HEK293 (cell line): ENCODE measurements around the gene MYLK.
A peak's percentile ranks its signal among the peaks of the same experiment; 100 is the strongest.

Source experiments
- CTCF ChIA-PET: fragments of 350-600 bp; formaldehyde crosslinking; extraction: SDS; loops from one replicate; lab custom pipeline; 2021; ENCODE audit warnings: antibody characterized with exemption; lab: Yijun Ruan, JAX
- POLR2A ChIA-PET: fragments of 300-600 bp; formaldehyde crosslinking; extraction: SDS; loops from one replicate; lab custom pipeline; 2020; ENCODE audit warnings: antibody characterized with exemption, inconsistent platforms; lab: Yijun Ruan, JAX
- H3K27ac ChIP-seq: fragments of 200-500 bp; sonication (Bioruptor generic); 2 replicates; pipeline ENCODE4 v1.5.1; 2014; ENCODE audit warnings: low read depth, low read length, control low read depth, inconsistent platforms; ENCODE audit errors: extremely low read depth
- H3K36me3 ChIP-seq, 2 experiments: fragments of 200-500 bp in 1 of 2; sonication (Bioruptor generic) in 1 of 2; 1 replicate in 1 of 2; 2 replicates in 1 of 2; pipeline ENCODE4 v1.5.1; 2014 to 2017; ENCODE audit warnings: inconsistent platforms in 2 of 2, low read length in 2 of 2; ENCODE audit not compliant: control insufficient read depth in 2 of 2, insufficient read depth in 1 of 2
- H3K4me1 ChIP-seq: fragments of 200-500 bp; sonication (Bioruptor generic); 2 replicates; pipeline ENCODE4 v1.5.1; 2014; ENCODE audit warnings: mild to moderate bottlenecking, low read length, inconsistent platforms; ENCODE audit not compliant: control insufficient read depth, insufficient read depth
- H3K4me3 ChIP-seq: 2 replicates; pipeline ENCODE4 v1.5.1; 2011; ENCODE audit warnings: low read depth, mild to moderate bottlenecking, control low read depth, low read length, moderate library complexity
- H3K9me3 ChIP-seq: fragments of 200-500 bp; sonication (Bioruptor generic); 2 replicates; pipeline ENCODE4 v1.5.1; 2014; ENCODE audit warnings: low read depth, low read length, inconsistent platforms; ENCODE audit not compliant: control insufficient read depth, insufficient read depth
- EGR2 ChIP-seq: fragments of 450-650 bp; formaldehyde crosslinking; IDR thresholded peaks from 2 replicates; pipeline ENCODE4 v1.5.1; 2016; ENCODE audit warnings: low read depth, missing biosample characterization, missing genetic modification characterization
- GLI4 ChIP-seq: fragments of 450-650 bp; formaldehyde crosslinking; IDR thresholded peaks from 2 replicates; pipeline ENCODE4 v1.5.1; 2016; ENCODE audit warnings: missing biosample characterization, missing genetic modification characterization
- HIC1 ChIP-seq: fragments of 450-650 bp; formaldehyde crosslinking; IDR thresholded peaks from 2 replicates; pipeline ENCODE4 v1.5.1; 2016; ENCODE audit warnings: missing biosample characterization, missing genetic modification characterization
- HOXA7 ChIP-seq: sonication (generic); formaldehyde crosslinking; IDR thresholded peaks from 2 replicates; pipeline ENCODE4 v1.8.1; 2022; ENCODE audit warnings: missing genetic modification reagents, borderline replicate concordance
- KLF16 ChIP-seq: fragments of 450-650 bp; formaldehyde crosslinking; IDR thresholded peaks from 2 replicates; pipeline ENCODE4 v1.5.1; 2017; ENCODE audit warnings: missing biosample characterization, missing genetic modification characterization
- MYNN ChIP-seq: fragments of 450-650 bp; formaldehyde crosslinking; IDR thresholded peaks from 2 replicates; pipeline ENCODE4 v1.5.1; 2016; ENCODE audit warnings: missing biosample characterization, missing genetic modification characterization, borderline replicate concordance
- MZF1 ChIP-seq: fragments of 450-650 bp; formaldehyde crosslinking; IDR thresholded peaks from 2 replicates; pipeline ENCODE4 v1.5.1; 2017; ENCODE audit warnings: missing biosample characterization, missing genetic modification characterization, borderline replicate concordance
- OSR2 ChIP-seq: fragments of 450-650 bp; formaldehyde crosslinking; IDR thresholded peaks from 2 replicates; pipeline ENCODE4 v1.5.1; 2016; ENCODE audit warnings: missing biosample characterization, missing genetic modification characterization
- PBX3 ChIP-seq: sonication (generic); formaldehyde crosslinking; IDR thresholded peaks from 2 replicates; pipeline ENCODE4 v1.8.1; 2022; ENCODE audit warnings: mild to moderate bottlenecking, moderate library complexity, missing genetic modification reagents
- REST ChIP-seq: fragments of 450-650 bp; formaldehyde crosslinking; IDR thresholded peaks from 2 replicates; pipeline ENCODE4 v1.5.1; 2016; ENCODE audit warnings: missing biosample characterization, missing genetic modification characterization
- WT1 ChIP-seq: fragments of 450-650 bp; formaldehyde crosslinking; IDR thresholded peaks from 2 replicates; pipeline ENCODE4 v1.5.1; 2016; ENCODE audit warnings: missing biosample characterization, missing genetic modification characterization
- ZBTB17 ChIP-seq: fragments of 450-650 bp; formaldehyde crosslinking; IDR thresholded peaks from 2 replicates; pipeline ENCODE4 v1.5.1; 2016; ENCODE audit warnings: missing biosample characterization, missing genetic modification characterization
- ZFP37 ChIP-seq: fragments of 450-650 bp; formaldehyde crosslinking; IDR thresholded peaks from 2 replicates; pipeline ENCODE4 v1.5.1; 2016; ENCODE audit warnings: missing biosample characterization, missing genetic modification characterization
- ZIC2 ChIP-seq: fragments of 450-650 bp; formaldehyde crosslinking; IDR thresholded peaks from 2 replicates; pipeline ENCODE4 v1.5.1; 2016; ENCODE audit warnings: missing biosample characterization, missing genetic modification characterization
- ZNF174 ChIP-seq: fragments of 450-650 bp; formaldehyde crosslinking; IDR thresholded peaks from 2 replicates; pipeline ENCODE4 v1.5.0; 2017; ENCODE audit warnings: missing biosample characterization, mild to moderate bottlenecking, missing genetic modification characterization
- ZNF239 ChIP-seq: fragments of 450-650 bp; formaldehyde crosslinking; IDR thresholded peaks from 2 replicates; pipeline ENCODE4 v1.5.1; 2016; ENCODE audit warnings: missing biosample characterization, missing genetic modification characterization
- ZNF473 ChIP-seq: fragments of 450-650 bp; formaldehyde crosslinking; IDR thresholded peaks from 2 replicates; pipeline ENCODE4 v1.5.1; 2017; ENCODE audit warnings: missing biosample characterization, missing genetic modification characterization
- ZNF549 ChIP-seq: fragments of 450-650 bp; IDR thresholded peaks from 2 replicates; pipeline ENCODE4 v1.5.1; 2018; ENCODE audit warnings: missing biosample characterization, missing genetic modification characterization, mild to moderate bottlenecking, inconsistent platforms, moderate library complexity
- ZNF624 ChIP-seq: fragments of 450-650 bp; formaldehyde crosslinking; IDR thresholded peaks from 2 replicates; pipeline ENCODE4 v1.5.1; 2017; ENCODE audit warnings: missing biosample characterization, missing genetic modification characterization
- ZSCAN18 ChIP-seq: fragments of 450-650 bp; formaldehyde crosslinking; IDR thresholded peaks from 2 replicates; pipeline ENCODE4 v1.5.1; 2016; ENCODE audit warnings: missing biosample characterization, missing genetic modification characterization
- TF ChIP-seq, protein P1 (sequence below): fragments of 450-650 bp; formaldehyde crosslinking; IDR thresholded peaks from 2 replicates; pipeline ENCODE4 v1.5.1; 2016; ENCODE audit warnings: missing biosample characterization, missing genetic modification characterization

Gene MYLK

DNA sequence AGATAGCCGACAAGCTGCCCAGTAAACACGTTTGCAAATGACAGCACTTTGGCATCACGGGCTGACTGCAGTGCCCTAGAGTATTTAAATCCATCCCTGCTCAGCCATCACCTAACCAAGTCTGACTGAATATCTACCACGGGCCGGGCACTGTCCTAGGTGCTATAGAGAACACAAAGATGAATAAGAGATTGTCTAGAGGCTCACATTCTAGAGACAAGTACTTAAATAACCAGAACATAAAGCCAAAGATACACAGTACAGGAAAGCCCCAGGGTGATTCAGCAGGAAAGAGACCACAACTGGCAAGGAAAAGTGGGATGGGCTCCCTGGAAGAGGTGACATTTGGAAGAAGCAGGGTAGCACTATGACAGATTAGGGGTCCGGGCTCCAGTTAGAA, 103.5 kb downstream of the MYLK start:
- Histone ChIP-seq H3K4me3 (no peak overlapping the region), H3K36me3 (no peaks in the 10 kb centered on the region), H3K27ac (no peak overlapping the region), H3K4me1 (no peaks in the 10 kb centered on the region), H3K9me3 (no peaks in the 10 kb centered on the region)
- CTCF ChIA-PET, result interaction anchor here (1.7 kb wide), 1 partner anchor 57 kb away, joined by 5 read pairs; no protein-coding TSS in a partner anchor
- POLR2A ChIA-PET, result no interaction called here
- TF ChIP-seq ZIC2 (tag by site-specific recombination), result no peak
- TF ChIP-seq REST, result 0 out of 2 replicates have a peak, but pooled peaks have one; percentile 40

- Histone ChIP-seq H3K36me3 (no peaks in the 10 kb centered on the region), H3K27ac (no peak overlapping the region), H3K9me3 (no peaks in the 10 kb centered on the region), H3K4me1 (no peaks in the 10 kb centered on the region), H3K4me3 (no peak overlapping the region)
- ChIA-PET CTCF (interaction anchor here (1.7 kb wide), 1 partner anchor 56 kb away, joined by 5 read pairs; no protein-coding TSS in a partner anchor), POLR2A (no interaction called here)
- TF ChIP-seq MYNN (tag by site-specific recombination) (no peak), KLF16 (tag by site-specific recombination) (no peak), ZNF174 (tag by site-specific recombination) (no peak), HOXA7 (CRISPR knock-in tag) (no peak), ZNF624 (tag by site-specific recombination) (no peak), MZF1 (tag by site-specific recombination) (no peak), ZNF239 (tag by site-specific recombination) (no peak), PBX3 (CRISPR knock-in tag) (no peak), ZBTB17 (tag by site-specific recombination) (no peak), WT1 (no peak), EGR2 (no peak), HIC1 (tag by site-specific recombination) (no peak), ZSCAN18 (tag by site-specific recombination) (no peak), ZFP37 (tag by site-specific recombination) (no peak), ZNF549 (no peak), GLI4 (tag by site-specific recombination) (no peak), OSR2 (tag by site-specific recombination) (no peak), ZNF473 (tag by site-specific recombination) (no peak)
- TF ChIP-seq, protein P1, sequence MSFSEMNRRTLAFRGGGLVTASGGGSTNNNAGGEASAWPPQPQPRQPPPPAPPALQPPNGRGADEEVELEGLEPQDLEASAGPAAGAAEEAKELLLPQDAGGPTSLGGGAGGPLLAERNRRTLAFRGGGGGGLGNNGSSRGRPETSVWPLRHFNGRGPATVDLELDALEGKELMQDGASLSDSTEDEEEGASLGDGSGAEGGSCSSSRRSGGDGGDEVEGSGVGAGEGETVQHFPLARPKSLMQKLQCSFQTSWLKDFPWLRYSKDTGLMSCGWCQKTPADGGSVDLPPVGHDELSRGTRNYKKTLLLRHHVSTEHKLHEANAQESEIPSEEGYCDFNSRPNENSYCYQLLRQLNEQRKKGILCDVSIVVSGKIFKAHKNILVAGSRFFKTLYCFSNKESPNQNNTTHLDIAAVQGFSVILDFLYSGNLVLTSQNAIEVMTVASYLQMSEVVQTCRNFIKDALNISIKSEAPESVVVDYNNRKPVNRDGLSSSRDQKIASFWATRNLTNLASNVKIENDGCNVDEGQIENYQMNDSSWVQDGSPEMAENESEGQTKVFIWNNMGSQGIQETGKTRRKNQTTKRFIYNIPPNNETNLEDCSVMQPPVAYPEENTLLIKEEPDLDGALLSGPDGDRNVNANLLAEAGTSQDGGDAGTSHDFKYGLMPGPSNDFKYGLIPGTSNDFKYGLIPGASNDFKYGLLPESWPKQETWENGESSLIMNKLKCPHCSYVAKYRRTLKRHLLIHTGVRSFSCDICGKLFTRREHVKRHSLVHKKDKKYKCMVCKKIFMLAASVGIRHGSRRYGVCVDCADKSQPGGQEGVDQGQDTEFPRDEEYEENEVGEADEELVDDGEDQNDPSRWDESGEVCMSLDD (tag by site-specific recombination), result no peak
These were observed 104.4 kb downstream of the MYLK start for GRCh38 chr3:123779655-123780231.
